GM12872 (cell line): ENCODE data around the gene CHSY1.

Experiments
- CTCF ChIP-seq: IDR thresholded peaks from 3 replicates; pipeline ENCODE4 v1.5.1; 2011; ENCODE audit warnings: low read depth, mild to moderate bottlenecking, low read length, moderate library complexity; ENCODE audit not compliant: insufficient read depth

Gene CHSY1

GRCh38 chr15:101251830-101252820 lies at the start of gene CHSY1:
TSS of gene CHSY1 (minus strand) at chr15:101252048. CDS start at chr15:101251456, 592 bp downstream.
- no peak for TF ChIP-seq CTCF

- TF ChIP-seq CTCF: no peak
Observed at GRCh38 chr15:101296418-101297405, 44.9 kb upstream of the CHSY1 start.

GRCh38 chr15:101295607-101296161 lies 43.8 kb upstream of the CHSY1 start:
- no peak for TF ChIP-seq CTCF

- no peak for TF ChIP-seq CTCF
Observed at GRCh38 chr15:101294731-101295606, 43.1 kb upstream of the CHSY1 start, which contains the start of gene SNRPA1. TSS of gene SNRPA1 (minus strand) at chr15:101295248. CDS start at chr15:101295178, 70 bp downstream.

GRCh38 chr15:101293122-101293521 lies 41.3 kb upstream of the CHSY1 start:
- no peak for TF ChIP-seq CTCF

- TF ChIP-seq CTCF: peak; percentile 64
Observed at GRCh38 chr15:101288905-101289513, 37.2 kb upstream of the CHSY1 start.
